Ovary (tissue), 3 donors: Measurements from ENCODE around the gene NPR1.

ENCODE experiments used
- CTCF ChIP-seq, 3 donors: fragments of 450-650 bp in 2 of 3; fragments of 200-600 bp in 1 of 3; IDR thresholded peaks; one replicate each; pipeline versions ENCODE4 v1.5.1 to v1.8.0; 2016 to 2022; ENCODE audit warnings: antibody characterized with exemption in 3 of 3, mild to moderate bottlenecking in 1 of 3
- EP300 ChIP-seq: sonication (generic); formaldehyde crosslinking; IDR thresholded peaks from one replicate; pipeline ENCODE4 v1.6.1; 2017; ENCODE audit warnings: antibody characterized with exemption
- POLR2A ChIP-seq: fragments of 450-650 bp; IDR thresholded peaks from one replicate; pipeline ENCODE4 v1.6.1; 2017; ENCODE audit warnings: antibody characterized with exemption, mild to moderate bottlenecking, moderate library complexity
- donor health status: DM: no; HTN: no; CAD: no.

- TF ChIP-seq EP300 (no peak), POLR2A (no peak), CTCF (IDR thresholded peaks at IDR 0.05) (peak in 1 of 3 donors; percentile 14)
Measured at GRCh38 chr1:153633161-153633753, 45.2 kb upstream of the NPR1 start.
